Epithelial cell of proximal tubule (primary cell): Measurements from ENCODE around the gene TIGD6. TPM values are rescaled to one million over a fixed set of nuclear protein-coding genes. Genes with fewer than 3 reads are reported as not detected.
"Not testable (repeated sequence)": the region's sequence is repeated elsewhere in the genome, so short reads cannot be mapped to it uniquely, and the experiment has no call there.

ENCODE experiments used
- DNase-seq: peaks from one replicate; pipeline ENCODE4 v3.0.0-alpha.2; 2011; ENCODE audit warnings: low read depth
- H3K4me3 ChIP-seq: 2 replicates; pipeline ENCODE4 v1.5.1; 2011; ENCODE audit warnings: low read depth, mild to moderate bottlenecking, low read length
- total RNA-seq: library from RNA; depleted of rRNA; stranded (reverse); fragments of >200 nt; gene quantifications from 2 replicates; pipeline ENCODE4 v1.2.3, GENCODE V29; 2015
- TF ChIP-seq, protein P1 (sequence below): conservative IDR thresholded peaks from 2 replicates; pipeline ENCODE4 v1.5.1; 2012; ENCODE audit warnings: low read depth, mild to moderate bottlenecking, low read length

The TIGD6 gene
- total RNA-seq, 1 donor from 2014 or later = 0.75 TPM

DNA sequence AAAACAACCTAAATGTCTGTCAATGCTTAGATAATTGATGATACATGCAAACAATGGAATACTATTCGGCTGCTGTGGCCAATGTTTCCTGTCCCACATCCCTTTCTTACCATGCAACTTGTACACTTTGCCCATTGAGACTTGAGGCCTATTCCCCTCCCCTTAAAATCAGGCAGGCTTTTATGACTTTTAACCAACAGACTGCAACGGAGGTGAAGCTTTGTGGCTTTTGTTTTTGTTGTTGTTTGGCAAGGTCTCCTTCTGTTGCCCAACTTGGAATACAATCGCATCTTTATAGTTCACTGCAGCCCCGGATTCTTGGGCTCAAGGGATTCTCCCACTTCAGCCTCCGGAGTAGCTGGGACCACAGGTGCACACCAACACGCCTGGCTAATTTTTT is 45.7 kb downstream of the TIGD6 start:
- no peak overlapping the region for H3K4me3 ChIP-seq
- DNase-seq = no peak
- TF ChIP-seq, protein P1, sequence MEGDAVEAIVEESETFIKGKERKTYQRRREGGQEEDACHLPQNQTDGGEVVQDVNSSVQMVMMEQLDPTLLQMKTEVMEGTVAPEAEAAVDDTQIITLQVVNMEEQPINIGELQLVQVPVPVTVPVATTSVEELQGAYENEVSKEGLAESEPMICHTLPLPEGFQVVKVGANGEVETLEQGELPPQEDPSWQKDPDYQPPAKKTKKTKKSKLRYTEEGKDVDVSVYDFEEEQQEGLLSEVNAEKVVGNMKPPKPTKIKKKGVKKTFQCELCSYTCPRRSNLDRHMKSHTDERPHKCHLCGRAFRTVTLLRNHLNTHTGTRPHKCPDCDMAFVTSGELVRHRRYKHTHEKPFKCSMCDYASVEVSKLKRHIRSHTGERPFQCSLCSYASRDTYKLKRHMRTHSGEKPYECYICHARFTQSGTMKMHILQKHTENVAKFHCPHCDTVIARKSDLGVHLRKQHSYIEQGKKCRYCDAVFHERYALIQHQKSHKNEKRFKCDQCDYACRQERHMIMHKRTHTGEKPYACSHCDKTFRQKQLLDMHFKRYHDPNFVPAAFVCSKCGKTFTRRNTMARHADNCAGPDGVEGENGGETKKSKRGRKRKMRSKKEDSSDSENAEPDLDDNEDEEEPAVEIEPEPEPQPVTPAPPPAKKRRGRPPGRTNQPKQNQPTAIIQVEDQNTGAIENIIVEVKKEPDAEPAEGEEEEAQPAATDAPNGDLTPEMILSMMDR = no peak

DNA sequence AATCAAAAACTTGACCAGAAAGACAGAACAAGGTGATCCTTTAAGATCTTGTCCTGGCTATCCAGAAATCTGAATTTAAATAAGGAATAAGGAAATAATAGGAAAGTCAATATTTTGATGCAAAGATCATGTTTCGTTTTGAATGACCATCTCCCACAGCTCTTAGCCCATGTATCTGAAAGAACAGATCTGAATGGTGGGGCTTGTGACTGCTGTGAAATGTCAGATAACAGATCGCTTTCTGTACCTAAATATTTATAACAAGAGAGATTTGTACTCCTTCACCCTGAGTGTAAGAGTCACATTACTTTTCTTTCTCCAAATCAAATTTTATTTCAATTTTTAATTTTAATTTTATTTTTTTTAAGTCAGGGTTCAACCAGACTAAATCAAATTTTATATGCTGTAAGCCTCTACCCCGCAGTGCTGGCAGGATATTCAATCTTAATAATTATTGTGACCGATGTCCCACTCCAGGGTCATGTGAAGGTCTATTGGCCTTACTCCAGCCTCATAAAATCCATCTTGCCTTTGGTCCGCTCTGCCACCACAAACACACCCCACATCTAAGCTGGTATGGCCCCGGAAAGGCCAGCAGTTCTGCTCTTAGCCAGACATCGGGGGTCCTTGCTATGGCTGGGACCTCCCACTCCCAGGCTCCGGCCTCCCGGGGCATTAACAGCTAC is 46.9 kb downstream of the TIGD6 start:
- TF ChIP-seq, protein P1 = no peak
- H3K4me3 ChIP-seq = no peak overlapping the region
- DNase-seq = no peak

DNA sequence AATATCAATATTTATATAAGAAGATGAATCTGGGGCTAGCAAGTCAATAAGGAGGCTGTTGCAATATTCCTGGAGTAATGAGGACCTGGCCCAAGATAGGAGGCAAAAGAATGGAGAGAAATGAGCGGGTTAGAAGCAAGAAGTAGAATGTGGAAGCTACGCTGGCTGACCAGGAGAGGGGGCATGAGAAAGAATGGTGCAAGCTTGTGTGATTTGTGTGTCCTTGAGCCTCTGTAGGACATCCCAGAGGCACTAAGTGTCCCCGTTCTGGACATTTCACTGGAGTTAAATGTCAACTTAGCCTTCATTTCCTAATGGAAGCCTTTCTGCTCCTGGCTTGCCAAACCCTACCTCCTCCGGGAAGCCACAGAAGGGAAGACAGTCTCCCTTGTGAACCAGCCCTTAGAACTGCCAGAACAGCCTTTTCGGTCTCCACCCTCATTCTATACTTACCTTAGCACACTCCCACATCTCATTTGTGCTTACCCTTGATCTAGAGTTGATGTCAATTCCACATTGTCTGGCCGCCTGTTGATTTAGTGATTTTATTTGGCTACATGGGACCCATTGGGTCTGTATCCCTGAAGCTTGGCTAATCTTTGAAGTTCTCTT is 49.2 kb downstream of the TIGD6 start:
- no peak overlapping the region for H3K4me3 ChIP-seq
- no peak for DNase-seq
- TF ChIP-seq, protein P1 = no peak

DNA sequence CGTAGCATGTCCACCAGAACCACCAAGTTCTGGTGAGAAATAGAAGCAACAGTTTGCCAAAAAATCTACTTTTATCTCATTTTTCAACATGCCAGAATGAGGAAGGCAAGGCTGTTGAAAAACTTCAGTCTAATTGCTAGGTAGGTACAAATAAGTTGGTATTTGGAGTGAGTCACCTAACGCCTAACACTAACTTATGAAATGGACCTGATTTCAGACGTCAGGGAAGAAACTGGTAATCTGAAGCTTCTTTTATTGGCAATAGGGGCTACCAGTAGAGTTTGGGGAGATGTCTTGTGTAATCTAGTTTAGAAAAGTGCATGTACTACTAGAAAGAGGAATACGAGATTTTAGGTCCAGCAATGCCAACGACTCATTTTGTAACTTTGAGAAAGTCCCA is 51.5 kb downstream of the TIGD6 start:
- no peak overlapping the region for H3K4me3 ChIP-seq
- TF ChIP-seq, protein P1 = no peak
- no peak for DNase-seq

DNA sequence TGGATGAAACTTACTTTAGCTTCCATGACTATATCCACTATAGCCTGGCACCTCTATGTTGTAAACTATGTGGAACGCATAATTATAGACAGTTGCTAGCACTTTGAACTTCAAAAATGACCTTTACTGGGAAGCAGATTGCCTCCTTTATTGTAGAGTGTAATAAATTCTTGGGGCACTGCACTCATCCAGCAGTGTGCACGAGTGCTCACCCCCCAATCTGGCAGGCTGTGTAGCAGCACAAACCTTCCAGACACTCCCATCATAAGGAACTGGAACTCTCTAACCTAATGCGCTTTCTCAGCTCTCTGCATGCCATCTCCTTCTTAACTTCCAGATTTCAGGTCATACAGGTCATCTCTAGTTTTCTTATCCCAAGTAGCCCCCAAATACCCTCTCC is 54.3 kb downstream of the TIGD6 start:
- TF ChIP-seq, protein P1 = no peak
- no peak for DNase-seq
- H3K4me3 ChIP-seq = no peak overlapping the region

DNA sequence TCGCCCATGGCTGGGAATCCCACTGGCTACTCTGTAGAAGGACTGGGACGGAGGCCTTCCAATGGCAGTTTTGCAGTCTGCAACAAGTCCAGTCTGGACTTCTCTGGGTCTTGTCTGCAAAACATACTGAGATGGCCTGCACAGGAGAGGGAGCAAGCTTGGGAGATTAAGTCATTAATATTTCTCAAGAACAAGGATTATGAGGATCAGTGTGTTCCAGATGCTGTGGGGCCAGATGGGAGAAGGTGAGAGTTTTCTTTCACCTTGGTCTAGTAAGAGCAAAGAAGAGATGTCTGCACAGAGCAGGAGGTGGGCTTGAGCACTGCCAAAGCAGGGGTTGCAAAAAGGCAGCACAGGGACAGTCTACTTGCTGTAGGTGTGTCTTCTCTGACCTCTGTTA is 55.8 kb downstream of the TIGD6 start, which contains the start of gene PDE6A:
TSS of gene PDE6A (minus strand) at position 128 of the 400 bp plus-strand sequence. CDS start at position 8, 120 bp downstream.
- DNase-seq = no peak
- no peak within 1 kb of the TSS for H3K4me3 ChIP-seq

DNA sequence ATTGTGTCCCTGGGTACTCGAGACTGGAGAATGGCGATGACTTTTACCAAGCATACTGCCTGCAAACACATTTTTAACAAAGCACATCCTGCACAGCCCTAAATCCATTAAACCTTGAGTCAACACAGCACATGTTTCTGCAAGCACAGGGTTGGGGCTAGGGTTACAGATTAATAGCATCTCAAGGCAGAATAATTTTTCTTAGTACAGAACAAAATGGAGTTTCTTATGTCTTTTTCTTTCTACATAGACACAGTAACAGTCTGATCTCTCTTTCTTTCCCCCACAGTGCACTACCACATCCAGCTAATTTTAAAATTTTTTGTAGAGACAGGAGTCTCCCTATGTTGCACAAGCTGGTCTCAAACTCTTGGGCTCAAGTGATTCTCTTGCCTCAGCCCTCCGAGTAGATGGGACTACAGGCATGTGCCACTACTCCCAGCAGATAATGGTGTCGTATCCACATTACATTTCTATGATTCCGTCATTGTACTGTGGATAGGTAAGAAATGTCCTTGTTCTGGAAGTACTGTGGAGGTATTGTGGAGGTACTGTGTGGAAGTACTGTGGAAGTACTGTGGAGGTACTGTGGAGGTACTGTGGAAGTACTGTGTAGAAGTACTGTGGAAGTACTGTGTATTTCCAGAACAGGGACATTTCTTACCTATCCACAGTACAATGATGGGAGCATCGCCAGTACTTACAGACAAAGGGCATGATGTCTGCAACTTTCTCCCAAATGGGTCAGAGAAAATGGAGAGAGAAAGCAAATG is 57.1 kb downstream of the TIGD6 start:
- not testable (repeated sequence) for H3K4me3 ChIP-seq, DNase-seq

More for the DNA sequence above, 55.8 kb downstream of the TIGD6 start, which contains the start of gene PDE6A:
- TF ChIP-seq, protein P1 = no peak
